ENCODE results near the gene BACH2. TPM values are rescaled to one million over a fixed set of nuclear protein-coding genes. Genes with fewer than 3 reads are reported as not detected.
A peak's percentile ranks its signal among the peaks of the same experiment; 100 is the strongest.
"Not testable (repeated sequence)": the region's sequence is repeated elsewhere in the genome, so short reads cannot be mapped to it uniquely, and the experiment has no call there.

BACH2 gene
- polyA plus RNA-seq, 2 of the 4 experiments (the other 2 are of a cell fraction) = 0.01 to 0.36 TPM

DNA sequence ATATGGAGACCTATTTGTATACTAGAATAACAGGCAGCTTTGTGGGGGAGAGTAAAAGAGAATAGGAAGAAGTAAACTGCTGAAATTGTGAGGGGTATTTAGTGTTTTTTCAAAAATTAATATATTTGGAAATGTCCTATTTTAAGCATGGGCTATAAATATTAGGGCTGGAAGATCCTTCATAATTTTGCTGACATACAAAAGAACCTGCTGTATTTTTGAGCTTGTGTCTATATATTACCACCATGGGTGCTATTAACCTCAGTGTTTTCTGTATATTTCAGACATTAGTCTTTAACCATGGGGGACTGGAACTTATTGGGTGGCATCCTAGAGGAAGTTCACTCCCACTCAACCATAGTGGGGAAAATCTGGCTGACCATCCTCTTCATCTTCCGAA is 402.5 kb downstream of the BACH2 start, which contains the start of gene GJA10:
GJA10 (plus strand) TSS at position 301 of the 400 bp plus-strand sequence; CDS start at position 301, 0 bp downstream.
- POLR2A ChIA-PET = no interaction called here

DNA sequence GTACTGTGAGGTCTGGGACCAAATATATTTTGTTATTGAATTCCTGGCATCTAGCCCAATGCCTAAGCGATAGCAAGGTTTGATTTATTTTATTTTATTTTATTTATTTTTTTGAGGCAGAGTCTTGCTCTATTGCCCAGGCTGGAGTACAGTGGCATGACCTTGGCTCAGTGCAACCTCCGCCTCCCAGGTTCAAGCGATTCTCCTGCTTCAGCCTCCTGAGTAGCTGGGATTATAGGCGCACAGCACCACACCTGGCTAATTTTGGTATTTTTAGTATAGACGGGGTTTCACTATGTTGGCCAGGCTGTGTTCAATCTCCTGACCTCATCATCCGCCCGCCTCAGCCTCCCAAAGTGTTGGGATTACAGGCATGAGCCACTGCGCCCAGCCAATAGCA is 404.1 kb downstream of the BACH2 start:
- CTCF ChIA-PET; POLR2A ChIA-PET; FAIRE-seq; H3K27ac ChIP-seq; H3K4me2 ChIP-seq; H3K4me1 ChIP-seq; DNase-seq (ENCODE audit: low read depth in 1 of 2, low spot score in 1 of 2); H3K9me3 ChIP-seq; H3K4me3 ChIP-seq: not testable (repeated sequence)
- 27% methylated on average over 7 of the region's 8 CpGs for WGBS (ENCODE audit: missing lambda C conversion rate)
- ATAC-seq = peak in 1 of 2 experiments; percentile 46; a peak in 1 of 6 replicates

More for the DNA sequence above, 402.5 kb downstream of the BACH2 start, which contains the start of gene GJA10:
- TF ChIP-seq, protein P1, sequence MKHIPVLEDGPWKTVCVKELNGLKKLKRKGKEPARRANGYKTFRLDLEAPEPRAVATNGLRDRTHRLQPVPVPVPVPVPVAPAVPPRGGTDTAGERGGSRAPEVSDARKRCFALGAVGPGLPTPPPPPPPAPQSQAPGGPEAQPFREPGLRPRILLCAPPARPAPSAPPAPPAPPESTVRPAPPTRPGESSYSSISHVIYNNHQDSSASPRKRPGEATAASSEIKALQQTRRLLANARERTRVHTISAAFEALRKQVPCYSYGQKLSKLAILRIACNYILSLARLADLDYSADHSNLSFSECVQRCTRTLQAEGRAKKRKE (CRISPR knock-in tag; IDR thresholded peaks at IDR 0.05; ENCODE audit: low read depth) = no peak
- TF ChIP-seq CBX8 (IDR thresholded peaks at IDR 0.05) = no peak
- no peak for TF ChIP-seq TFCP2L1 (CRISPR knock-in tag; IDR thresholded peaks at IDR 0.05)
- TF ChIP-seq MAZ (IDR thresholded peaks at IDR 0.05; ENCODE audit: borderline replicate concordance, low read depth, low read length) = no peak
- TF ChIP-seq PHF8 (IDR thresholded peaks at IDR 0.05; ENCODE audit: borderline replicate concordance, low read depth) = no peak
- TF ChIP-seq TP53 (CRISPR knock-in tag; IDR thresholded peaks at IDR 0.05) = no peak
- TF ChIP-seq ZFP36 (IDR thresholded peaks at IDR 0.05; ENCODE audit: borderline replicate concordance, partially characterized antibody) = no peak
- no peak for TF ChIP-seq EP300 (IDR thresholded peaks at IDR 0.05)
- no peak for TF ChIP-seq RARB (CRISPR knock-in tag; IDR thresholded peaks at IDR 0.05)
- TF ChIP-seq, protein P2, sequence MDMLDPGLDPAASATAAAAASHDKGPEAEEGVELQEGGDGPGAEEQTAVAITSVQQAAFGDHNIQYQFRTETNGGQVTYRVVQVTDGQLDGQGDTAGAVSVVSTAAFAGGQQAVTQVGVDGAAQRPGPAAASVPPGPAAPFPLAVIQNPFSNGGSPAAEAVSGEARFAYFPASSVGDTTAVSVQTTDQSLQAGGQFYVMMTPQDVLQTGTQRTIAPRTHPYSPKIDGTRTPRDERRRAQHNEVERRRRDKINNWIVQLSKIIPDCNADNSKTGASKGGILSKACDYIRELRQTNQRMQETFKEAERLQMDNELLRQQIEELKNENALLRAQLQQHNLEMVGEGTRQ (IDR thresholded peaks at IDR 0.05) = no peak
- TF ChIP-seq ESRRA (IDR thresholded peaks at IDR 0.05; ENCODE audit: borderline replicate concordance, low read length) = no peak
- Histone ChIP-seq H3K4me2 (no peak within 1 kb of the TSS), H3K27ac (no peak within 1 kb of the TSS), H3K4me3 (no peak within 1 kb of the TSS), H3K9me3 (no peaks in the 10 kb centered on the region), H3K4me1 (no peaks in the 10 kb centered on the region)
- ATAC-seq = no peak
- WGBS (ENCODE audit: missing lambda C conversion rate) = 80% methylated on average over 1 of the region's 1 CpG
- no peak for FAIRE-seq
- CTCF ChIA-PET = no interaction called here
- no peak for DNase-seq (ENCODE audit: low read depth in 1 of 2, low spot score in 1 of 2)

DNA sequence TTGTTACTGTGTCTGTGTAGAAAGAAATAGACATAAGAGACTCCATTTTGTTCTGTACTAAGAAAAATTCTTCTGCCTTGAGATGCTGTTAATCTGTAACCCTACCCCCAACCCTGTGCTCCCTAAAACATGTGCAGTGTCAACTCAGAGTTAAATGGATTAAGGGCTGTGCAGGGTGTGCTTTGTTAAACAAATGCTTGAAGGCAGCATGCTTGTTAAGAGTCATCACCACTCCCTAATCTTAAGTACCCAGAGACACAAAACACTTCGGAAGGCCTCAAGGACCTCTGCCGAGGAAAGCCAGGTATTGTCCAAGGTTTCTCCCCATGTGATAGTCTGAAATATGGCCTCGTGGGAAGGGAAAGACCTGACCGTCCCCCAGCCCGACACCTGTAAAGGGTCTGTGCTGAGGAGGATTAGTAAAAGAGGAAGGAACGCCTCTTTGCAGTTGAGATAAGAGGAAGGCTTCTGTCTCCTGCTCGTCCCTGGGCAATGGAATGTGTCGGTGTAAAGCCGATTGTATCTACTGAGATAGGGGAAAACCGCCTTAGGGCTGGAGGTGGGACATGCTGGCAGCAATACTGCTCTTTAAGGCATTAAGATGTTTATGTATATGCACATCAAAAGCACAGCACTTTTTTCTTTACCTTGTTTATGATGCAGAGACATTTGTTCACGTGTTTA is 405.7 kb downstream of the BACH2 start:
- FAIRE-seq; ATAC-seq; CTCF ChIA-PET; H3K27ac ChIP-seq; H3K4me3 ChIP-seq; DNase-seq (ENCODE audit: low read depth in 1 of 2, low spot score in 1 of 2); H3K9me3 ChIP-seq; H3K4me1 ChIP-seq; POLR2A ChIA-PET; H3K4me2 ChIP-seq: not testable (repeated sequence)
- WGBS (ENCODE audit: missing lambda C conversion rate) = 49% methylated on average over 10 of the region's 11 CpGs

DNA sequence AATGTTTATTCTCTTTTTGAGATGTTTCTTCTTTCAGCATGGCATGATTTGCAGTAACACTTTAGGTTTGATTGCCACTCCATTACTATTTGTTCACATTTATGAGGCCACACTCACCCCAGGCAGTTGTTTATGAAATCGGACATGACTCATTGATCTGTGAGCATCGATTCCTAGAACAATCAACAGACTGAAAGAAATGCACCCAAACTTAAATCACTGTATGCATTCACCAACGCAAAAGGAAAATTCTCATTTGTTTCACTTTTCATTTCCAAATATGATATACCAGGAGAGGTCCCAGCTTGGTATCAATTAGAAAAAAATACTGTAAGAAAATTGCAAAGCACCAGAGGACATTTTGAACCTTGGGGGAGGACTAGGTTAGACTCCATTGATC is 407.8 kb downstream of the BACH2 start:
- H3K4me1 ChIP-seq = no peaks in the 10 kb centered on the region
- POLR2A ChIA-PET = no interaction called here
- 32% methylated on average over 3 of the region's 3 CpGs for WGBS (ENCODE audit: missing lambda C conversion rate)

More for the DNA sequence above, 407.8 kb downstream of the BACH2 start:
- no peak overlapping the region for H3K4me2 ChIP-seq
- CTCF ChIA-PET = interaction anchor here (0.6 kb wide), 1 partner anchor 69 kb away, joined by 3 read pairs; the partner anchor contains the start of gene MDN1
- no peak overlapping the region for H3K27ac ChIP-seq
- no peak for TF ChIP-seq KDM5A (IDR thresholded peaks at IDR 0.05)
- TF ChIP-seq NPAS2 (CRISPR knock-in tag; IDR thresholded peaks at IDR 0.05; ENCODE audit: borderline replicate concordance) = no peak
- TF ChIP-seq TFCP2L1 (CRISPR knock-in tag; IDR thresholded peaks at IDR 0.05) = no peak
- no peak for TF ChIP-seq POLR2A (IDR thresholded peaks at IDR 0.05; ENCODE audit: low read length)
- TF ChIP-seq, protein P3, sequence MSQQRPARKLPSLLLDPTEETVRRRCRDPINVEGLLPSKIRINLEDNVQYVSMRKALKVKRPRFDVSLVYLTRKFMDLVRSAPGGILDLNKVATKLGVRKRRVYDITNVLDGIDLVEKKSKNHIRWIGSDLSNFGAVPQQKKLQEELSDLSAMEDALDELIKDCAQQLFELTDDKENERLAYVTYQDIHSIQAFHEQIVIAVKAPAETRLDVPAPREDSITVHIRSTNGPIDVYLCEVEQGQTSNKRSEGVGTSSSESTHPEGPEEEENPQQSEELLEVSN (IDR thresholded peaks at IDR 0.05; ENCODE audit: borderline replicate concordance, low read depth) = no peak
- no peak for TF ChIP-seq GATA3 (IDR thresholded peaks at IDR 0.05; ENCODE audit: borderline replicate concordance)
- TF ChIP-seq NR3C1 (IDR thresholded peaks at IDR 0.05) = no peak
- TF ChIP-seq, protein P4, sequence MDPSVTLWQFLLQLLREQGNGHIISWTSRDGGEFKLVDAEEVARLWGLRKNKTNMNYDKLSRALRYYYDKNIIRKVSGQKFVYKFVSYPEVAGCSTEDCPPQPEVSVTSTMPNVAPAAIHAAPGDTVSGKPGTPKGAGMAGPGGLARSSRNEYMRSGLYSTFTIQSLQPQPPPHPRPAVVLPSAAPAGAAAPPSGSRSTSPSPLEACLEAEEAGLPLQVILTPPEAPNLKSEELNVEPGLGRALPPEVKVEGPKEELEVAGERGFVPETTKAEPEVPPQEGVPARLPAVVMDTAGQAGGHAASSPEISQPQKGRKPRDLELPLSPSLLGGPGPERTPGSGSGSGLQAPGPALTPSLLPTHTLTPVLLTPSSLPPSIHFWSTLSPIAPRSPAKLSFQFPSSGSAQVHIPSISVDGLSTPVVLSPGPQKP (IDR thresholded peaks at IDR 0.05; ENCODE audit: low read depth, low read length) = no peak
- no peak for TF ChIP-seq POLR2AphosphoS2 (conservative IDR thresholded peaks at IDR 0.05; ENCODE audit: low read length)
- no peak for TF ChIP-seq JUNB (IDR thresholded peaks at IDR 0.05)
- TF ChIP-seq PHF8 (IDR thresholded peaks at IDR 0.05; ENCODE audit: borderline replicate concordance, low read depth) = no peak
- DNase-seq (ENCODE audit: low read depth in 1 of 2, low spot score in 1 of 2) (no peak), FAIRE-seq (no peak), ATAC-seq (no peak)
- no peaks in the 10 kb centered on the region for H3K9me3 ChIP-seq
- H3K4me3 ChIP-seq = no peak overlapping the region
